ENCODE measurements around the gene CALB2. TPM values are rescaled to one million over a fixed set of nuclear protein-coding genes. Genes with fewer than 3 reads are reported as not detected.

The CALB2 gene
- total RNA-seq, 2 donors from 2014 or later, result 0.99 to 3.1 TPM

DNA sequence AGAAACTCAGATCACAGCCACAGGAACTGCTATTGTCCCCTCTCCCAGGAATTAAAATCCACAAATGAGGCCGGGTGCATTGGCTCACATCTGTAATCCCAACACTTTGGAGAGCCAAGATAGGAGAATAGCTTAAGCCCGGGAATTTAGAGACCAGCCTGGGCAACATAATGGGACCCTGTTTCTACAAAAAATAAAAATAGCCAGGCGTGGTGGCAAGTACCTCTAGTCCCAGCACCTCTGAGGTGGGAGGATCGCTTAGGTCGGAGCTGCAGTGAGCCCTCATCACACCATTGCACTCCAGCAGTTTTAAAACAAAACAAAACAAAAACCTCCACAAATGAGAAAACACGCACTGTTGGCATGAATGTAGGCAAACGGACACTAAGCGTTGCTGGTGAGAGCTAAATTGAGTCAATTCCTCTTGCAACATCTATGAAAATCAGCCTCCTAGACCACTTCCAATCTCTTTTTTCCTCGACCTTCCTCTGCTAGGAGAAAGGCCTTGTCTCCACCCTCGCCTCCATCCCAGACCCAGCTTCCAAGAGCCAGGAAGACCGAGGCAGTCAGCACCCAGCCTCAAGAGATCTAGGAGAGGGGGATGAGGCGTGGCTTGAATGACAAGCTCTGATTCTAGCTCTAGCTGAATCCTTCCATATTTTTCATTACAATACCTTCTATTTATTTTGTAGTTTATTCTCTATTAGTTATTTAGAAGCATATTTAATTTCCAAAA is 68.5 kb downstream of the CALB2 start:
- peak overlapping the region in 1 of 4 donors; percentile 55 for H3K27ac ChIP-seq
- H3K9me3 ChIP-seq, result no peaks in the 10 kb centered on the region
- WGBS, 2 donors, result 48 to 56% methylated on average over 12 of the region's 12 CpGs
- TF ChIP-seq POLR2A (IDR thresholded peaks at IDR 0.05), result no peak
- TF ChIP-seq, protein P1, sequence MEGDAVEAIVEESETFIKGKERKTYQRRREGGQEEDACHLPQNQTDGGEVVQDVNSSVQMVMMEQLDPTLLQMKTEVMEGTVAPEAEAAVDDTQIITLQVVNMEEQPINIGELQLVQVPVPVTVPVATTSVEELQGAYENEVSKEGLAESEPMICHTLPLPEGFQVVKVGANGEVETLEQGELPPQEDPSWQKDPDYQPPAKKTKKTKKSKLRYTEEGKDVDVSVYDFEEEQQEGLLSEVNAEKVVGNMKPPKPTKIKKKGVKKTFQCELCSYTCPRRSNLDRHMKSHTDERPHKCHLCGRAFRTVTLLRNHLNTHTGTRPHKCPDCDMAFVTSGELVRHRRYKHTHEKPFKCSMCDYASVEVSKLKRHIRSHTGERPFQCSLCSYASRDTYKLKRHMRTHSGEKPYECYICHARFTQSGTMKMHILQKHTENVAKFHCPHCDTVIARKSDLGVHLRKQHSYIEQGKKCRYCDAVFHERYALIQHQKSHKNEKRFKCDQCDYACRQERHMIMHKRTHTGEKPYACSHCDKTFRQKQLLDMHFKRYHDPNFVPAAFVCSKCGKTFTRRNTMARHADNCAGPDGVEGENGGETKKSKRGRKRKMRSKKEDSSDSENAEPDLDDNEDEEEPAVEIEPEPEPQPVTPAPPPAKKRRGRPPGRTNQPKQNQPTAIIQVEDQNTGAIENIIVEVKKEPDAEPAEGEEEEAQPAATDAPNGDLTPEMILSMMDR (IDR thresholded peaks at IDR 0.05), result no peak
- intact Hi-C loops (cut with DNase I), result no loop called here
- H3K4me3 ChIP-seq, result no peak overlapping the region
- H3K27me3 ChIP-seq, result no peaks in the 10 kb centered on the region
- DNase-seq (no peak), ATAC-seq (no peak)
- H3K4me1 ChIP-seq, result no peaks in the 10 kb centered on the region
- no peaks in the 10 kb centered on the region for H3K36me3 ChIP-seq (replicated peaks in 1 of 2; ENCODE audit: insufficient read depth in 1 of 2, low read depth in 2 of 2)

DNA sequence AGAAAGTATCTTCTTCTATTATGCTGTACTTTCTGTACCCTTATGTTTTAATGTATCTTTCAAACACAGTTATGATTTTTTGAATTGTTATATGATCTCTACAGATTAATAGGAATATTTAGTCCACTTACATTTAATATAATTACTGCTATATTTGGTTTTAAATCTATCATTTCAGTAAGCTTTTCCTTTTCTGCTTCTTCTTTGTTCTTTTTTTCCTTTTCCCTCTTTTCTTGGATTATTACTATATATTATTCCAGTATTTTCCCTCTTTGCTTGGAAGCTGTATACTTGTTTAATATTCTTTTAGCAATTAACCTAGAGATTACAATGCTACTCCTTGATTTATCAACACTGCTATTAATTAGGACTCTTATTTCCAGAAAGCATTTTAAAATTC is 69.9 kb downstream of the CALB2 start:
- TF ChIP-seq, protein P1 (IDR thresholded peaks at IDR 0.05), result no peak
- no peak for TF ChIP-seq POLR2A (IDR thresholded peaks at IDR 0.05)
- intact Hi-C loops (cut with DNase I), result no loop called here
- ATAC-seq (no peak), DNase-seq (no peak)
- Histone ChIP-seq H3K4me1 (no peaks in the 10 kb centered on the region), H3K4me3 (no peak overlapping the region), H3K27ac (no peak overlapping the region), H3K36me3 (replicated peaks in 1 of 2; ENCODE audit: insufficient read depth in 1 of 2, low read depth in 2 of 2) (no peaks in the 10 kb centered on the region), H3K27me3 (no peaks in the 10 kb centered on the region), H3K9me3 (no peaks in the 10 kb centered on the region)

DNA sequence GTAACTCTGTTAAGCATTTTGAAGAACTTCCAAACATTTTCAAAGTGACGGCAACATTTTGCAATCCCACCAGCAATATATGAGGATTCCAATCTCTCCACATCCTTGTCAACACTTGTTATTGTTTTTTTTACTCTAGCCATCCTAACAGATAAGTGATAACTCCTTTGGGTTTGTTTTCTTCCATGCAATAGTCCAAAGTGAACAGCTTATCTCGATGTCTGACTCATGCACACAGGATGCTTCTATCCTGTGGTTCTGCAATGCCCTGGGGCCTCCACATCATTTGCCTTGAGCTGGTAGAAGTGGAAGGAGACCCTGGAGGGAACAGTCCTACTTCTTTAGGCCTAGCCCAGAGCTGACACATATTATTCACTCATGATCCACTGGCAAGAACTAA is 70.4 kb downstream of the CALB2 start:
- 69 to 83% methylated on average over 2 of the region's 2 CpGs for WGBS, 2 donors
- no peaks in the 10 kb centered on the region for H3K27me3 ChIP-seq
- H3K27ac ChIP-seq, result no peak overlapping the region
- ATAC-seq (no peak), DNase-seq (no peak)
- H3K36me3 ChIP-seq (replicated peaks in 1 of 2; ENCODE audit: insufficient read depth in 1 of 2, low read depth in 2 of 2), result no peaks in the 10 kb centered on the region
- no peak for TF ChIP-seq POLR2A (IDR thresholded peaks at IDR 0.05)
- TF ChIP-seq, protein P1 (IDR thresholded peaks at IDR 0.05), result no peak
- H3K4me3 ChIP-seq, result no peak overlapping the region
- H3K4me1 ChIP-seq, result no peaks in the 10 kb centered on the region
- intact Hi-C loops (cut with DNase I), result no loop called here
- H3K9me3 ChIP-seq, result no peaks in the 10 kb centered on the region

DNA sequence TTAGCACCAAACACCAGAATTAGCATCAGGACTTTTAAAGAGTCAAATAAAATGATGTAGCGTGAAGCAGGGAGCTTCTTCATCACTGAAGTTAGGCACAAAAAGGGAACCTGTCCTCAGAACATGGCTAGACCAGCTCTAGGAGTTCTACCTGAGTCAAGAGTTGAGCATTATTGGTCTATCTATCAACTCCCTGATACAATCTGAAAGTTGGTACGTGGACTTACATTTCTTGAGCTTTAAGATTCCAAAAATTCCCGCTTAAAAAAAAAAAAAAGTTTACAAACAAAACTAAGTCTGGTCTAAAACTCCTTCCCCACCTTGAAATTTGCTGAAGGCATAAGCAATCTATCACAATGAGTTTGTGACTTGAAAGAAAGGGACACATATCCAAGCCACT is 71.1 kb downstream of the CALB2 start:
- Histone ChIP-seq H3K27me3 (no peaks in the 10 kb centered on the region), H3K4me1 (no peaks in the 10 kb centered on the region), H3K9me3 (no peaks in the 10 kb centered on the region), H3K27ac (no peak overlapping the region), H3K36me3 (replicated peaks in 1 of 2; ENCODE audit: insufficient read depth in 1 of 2, low read depth in 2 of 2) (no peaks in the 10 kb centered on the region), H3K4me3 (no peak overlapping the region)
- intact Hi-C loops (cut with DNase I), result no loop called here
- no peak for ATAC-seq
- no peak for DNase-seq
- no peak for TF ChIP-seq POLR2A (IDR thresholded peaks at IDR 0.05)
- TF ChIP-seq, protein P1 (IDR thresholded peaks at IDR 0.05), result no peak
- 63 to 73% methylated on average over 3 of the region's 3 CpGs for WGBS, 2 donors

DNA sequence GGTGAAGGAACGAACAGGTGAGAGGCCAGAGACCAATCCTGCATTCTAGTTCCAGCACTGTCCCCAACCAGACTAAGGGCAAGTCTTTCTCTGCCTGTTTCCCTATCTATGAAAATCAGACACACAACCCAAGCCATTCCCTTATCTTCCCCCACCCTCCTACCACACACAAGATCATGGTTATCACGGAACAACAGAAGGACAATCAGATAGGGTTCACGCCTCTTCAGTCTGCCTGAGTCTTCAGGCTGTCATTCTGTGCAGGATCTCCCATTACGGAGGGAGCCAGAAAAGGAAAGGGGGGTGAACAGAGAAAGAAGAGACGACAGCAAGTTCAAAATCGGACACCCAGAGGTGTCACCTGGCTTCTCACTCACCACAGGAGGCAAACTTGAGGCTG is 72.2 kb downstream of the CALB2 start:
- Histone ChIP-seq H3K9me3 (no peaks in the 10 kb centered on the region), H3K27me3 (no peaks in the 10 kb centered on the region), H3K4me1 (no peaks in the 10 kb centered on the region), H3K4me3 (no peak overlapping the region), H3K36me3 (replicated peaks in 1 of 2; ENCODE audit: insufficient read depth in 1 of 2, low read depth in 2 of 2) (no peaks in the 10 kb centered on the region), H3K27ac (no peak overlapping the region)
- intact Hi-C loops (cut with DNase I), result no loop called here
- no peak for DNase-seq
- TF ChIP-seq POLR2A (IDR thresholded peaks at IDR 0.05), result no peak
- TF ChIP-seq, protein P1 (IDR thresholded peaks at IDR 0.05), result no peak
- WGBS, 2 donors, result 54 to 65% methylated on average over 6 of the region's 6 CpGs
- ATAC-seq, result no peak

Data from body of pancreas (tissue), 4 donors.